ENCODE data around the gene TCEA3. TPM values are rescaled to one million over a fixed set of nuclear protein-coding genes. Genes with fewer than 3 reads are reported as not detected.
A peak's percentile ranks its signal among the peaks of the same experiment; 100 is the strongest.

TCEA3 gene
- total RNA-seq, 2 donors from 2014 or later = 147 to 186 TPM

- intact Hi-C loops (cut with DNase I, micrococcal nuclease) = no loop called here
- no peak for DNase-seq
Observed at GRCh38 chr1:23356471-23357137, 67.9 kb downstream of the TCEA3 start.

GRCh38 chr1:23354245-23354644 is 70.3 kb downstream of the TCEA3 start:
- ATAC-seq (no peak), DNase-seq (no peak)
- intact Hi-C loops (cut with DNase I, micrococcal nuclease) = no loop called here

More at GRCh38 chr1:23356471-23357137, 67.9 kb downstream of the TCEA3 start:
- no peak for ATAC-seq

GRCh38 chr1:23352096-23352695 is 72.4 kb downstream of the TCEA3 start:
- intact Hi-C loops (cut with DNase I, micrococcal nuclease) = no loop called here
- ATAC-seq (no peak), DNase-seq (no peak)

- intact Hi-C loops (cut with DNase I, micrococcal nuclease) = no loop called here
- no peak for ATAC-seq
- DNase-seq = no peak
Observed at GRCh38 chr1:23345920-23346319, 78.6 kb downstream of the TCEA3 start.

- intact Hi-C loops (cut with DNase I, micrococcal nuclease) = no loop called here
- DNase-seq (peak in 1 of 2 donors; percentile 14), ATAC-seq (no peak)
Observed at GRCh38 chr1:23344987-23345472, 79.5 kb downstream of the TCEA3 start.

GRCh38 chr1:23344111-23344986 is 80.2 kb downstream of the TCEA3 start, which contains the start of gene HNRNPR:
TSS of gene HNRNPR (minus strand) at chr1:23344284. CDS start at chr1:23341008, 3,276 bp downstream.
- DNase-seq = peak; percentile 100
- peak; percentile 92 for ATAC-seq
- intact Hi-C loops (cut with DNase I, micrococcal nuclease) = no loop called here

GRCh38 chr1:23343221-23344110 is 81.1 kb downstream of the TCEA3 start:
- intact Hi-C loops (cut with DNase I, micrococcal nuclease) = no loop called here
- ATAC-seq (peak; percentile 50), DNase-seq (peak; percentile 28 to 55)

GRCh38 chr1:23341931-23342692 is 82.4 kb downstream of the TCEA3 start:
- ATAC-seq = no peak

GRCh38 chr1:23339632-23340031 is 84.9 kb downstream of the TCEA3 start:
- DNase-seq = no peak
- no peak for ATAC-seq
- intact Hi-C loops (cut with DNase I, micrococcal nuclease) = no loop called here

More at GRCh38 chr1:23341931-23342692, 82.4 kb downstream of the TCEA3 start:
- no peak for DNase-seq
- intact Hi-C loops (cut with DNase I, micrococcal nuclease) = no loop called here

- intact Hi-C loops (cut with DNase I, micrococcal nuclease) = no loop called here
- no peak for DNase-seq
- ATAC-seq = no peak
Observed at GRCh38 chr1:23337869-23338268, 86.7 kb downstream of the TCEA3 start.

GRCh38 chr1:23331713-23332112 is 92.8 kb downstream of the TCEA3 start:
- intact Hi-C loops (cut with DNase I, micrococcal nuclease) = no loop called here
- ATAC-seq = no peak
- DNase-seq = no peak

Other genes starting within 250 kb of the TCEA3 start
- 1 to 10 TPM in 1 of 2 donors, under 1 TPM in 1; 0.46 to 1.1 TPM for gene HTR1D, start 207.2 kb downstream of the TCEA3 start, total RNA-seq
- 100 to 1,000 TPM in 1 of 2 donors, 10 to 100 TPM in 1; 78.8 to 107 TPM for gene HNRNPR, start 80.5 kb downstream of the TCEA3 start, total RNA-seq
- 10 to 100 TPM in 1 of 2 donors, 1 to 10 TPM in 1; 9.7 to 13.0 TPM for gene ZNF436, start 54.9 kb downstream of the TCEA3 start, total RNA-seq
- gene ASAP3, start 59.4 kb upstream of the TCEA3 start, total RNA-seq = 10 to 100 TPM; 33.9 to 47.1 TPM
- gene E2F2, start 106.5 kb upstream of the TCEA3 start, total RNA-seq = 10 to 100 TPM; 10.9 to 12.1 TPM
- gene ID3, start 134.8 kb upstream of the TCEA3 start, total RNA-seq = 100 to 1,000 TPM; 131 to 223 TPM